ENCODE data around the gene FAM107A.

GRCh38 chr3:58617338-58617761 is 40.2 kb upstream of the FAM107A start:
- TF ChIP-seq CTCF (IDR thresholded peaks at IDR 0.05) (no peak), POLR2A (IDR thresholded peaks at IDR 0.05) (no peak)
